ENCODE measurements around the gene TAF6. TPM values are rescaled to one million over a fixed set of nuclear protein-coding genes. Genes with fewer than 3 reads are reported as not detected.

Gene TAF6
- total RNA-seq, 4 donors from 2014 or later: 18.0 to 581 (median 43.9) TPM

DNA sequence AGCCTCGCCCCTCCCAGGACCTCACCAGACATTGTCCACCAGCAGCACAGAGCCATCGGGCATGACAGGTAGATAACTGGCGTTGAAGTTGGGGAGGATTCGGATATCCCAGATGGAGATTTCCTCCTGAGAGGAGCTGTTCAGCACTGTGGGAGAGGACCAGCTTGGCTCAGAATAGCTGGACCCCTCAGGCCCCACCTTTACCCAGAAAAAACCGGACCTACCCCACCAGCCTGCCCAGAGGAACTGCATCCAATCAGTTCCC, 37.8 kb upstream of the TAF6 start:
- in situ Hi-C loops (cut with MboI; ENCODE audit: low pct_ligation_motif_present in 1 of 4, low pct_unique_long_range_greater_than_20kb in 1 of 4, low sequenced_read_pairs in 3 of 4): no loop called here
- no peak for DNase-seq
- intact Hi-C loops (cut with DNase I; ENCODE audit: low total_unique reads): no loop called here
- Histone ChIP-seq H3K36me3 (peaks cover 0 to 6% (median 0%) of the 10 kb centered on the region in 4 donors), H3K27ac (peak overlapping the region; percentile 79 to 91 (median 90)), H3K27me3 (no peaks in the 10 kb centered on the region), H3K4me1 (peaks cover 24 to 66% (median 51%) of the 10 kb centered on the region in 4 donors), H3K4me3 (peak overlapping the region in 1 of 4 donors; percentile 92), H3K9me3 (no peaks in the 10 kb centered on the region)
- WGBS, 2 donors (ENCODE audit: low coverage in 1 of 2): 71% methylated on average over 4 of the region's 5 CpGs; no CpG with 5 or more reads in 1 of the 2 donors
- TF ChIP-seq, protein P1, sequence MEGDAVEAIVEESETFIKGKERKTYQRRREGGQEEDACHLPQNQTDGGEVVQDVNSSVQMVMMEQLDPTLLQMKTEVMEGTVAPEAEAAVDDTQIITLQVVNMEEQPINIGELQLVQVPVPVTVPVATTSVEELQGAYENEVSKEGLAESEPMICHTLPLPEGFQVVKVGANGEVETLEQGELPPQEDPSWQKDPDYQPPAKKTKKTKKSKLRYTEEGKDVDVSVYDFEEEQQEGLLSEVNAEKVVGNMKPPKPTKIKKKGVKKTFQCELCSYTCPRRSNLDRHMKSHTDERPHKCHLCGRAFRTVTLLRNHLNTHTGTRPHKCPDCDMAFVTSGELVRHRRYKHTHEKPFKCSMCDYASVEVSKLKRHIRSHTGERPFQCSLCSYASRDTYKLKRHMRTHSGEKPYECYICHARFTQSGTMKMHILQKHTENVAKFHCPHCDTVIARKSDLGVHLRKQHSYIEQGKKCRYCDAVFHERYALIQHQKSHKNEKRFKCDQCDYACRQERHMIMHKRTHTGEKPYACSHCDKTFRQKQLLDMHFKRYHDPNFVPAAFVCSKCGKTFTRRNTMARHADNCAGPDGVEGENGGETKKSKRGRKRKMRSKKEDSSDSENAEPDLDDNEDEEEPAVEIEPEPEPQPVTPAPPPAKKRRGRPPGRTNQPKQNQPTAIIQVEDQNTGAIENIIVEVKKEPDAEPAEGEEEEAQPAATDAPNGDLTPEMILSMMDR (IDR thresholded peaks at IDR 0.05): no peak
- TF ChIP-seq POLR2A (IDR thresholded peaks at IDR 0.05) (no peak), EP300 (IDR thresholded peaks at IDR 0.05; ENCODE audit: low read depth) (no peak), POLR2AphosphoS5 (IDR thresholded peaks at IDR 0.05) (no peak)

DNA sequence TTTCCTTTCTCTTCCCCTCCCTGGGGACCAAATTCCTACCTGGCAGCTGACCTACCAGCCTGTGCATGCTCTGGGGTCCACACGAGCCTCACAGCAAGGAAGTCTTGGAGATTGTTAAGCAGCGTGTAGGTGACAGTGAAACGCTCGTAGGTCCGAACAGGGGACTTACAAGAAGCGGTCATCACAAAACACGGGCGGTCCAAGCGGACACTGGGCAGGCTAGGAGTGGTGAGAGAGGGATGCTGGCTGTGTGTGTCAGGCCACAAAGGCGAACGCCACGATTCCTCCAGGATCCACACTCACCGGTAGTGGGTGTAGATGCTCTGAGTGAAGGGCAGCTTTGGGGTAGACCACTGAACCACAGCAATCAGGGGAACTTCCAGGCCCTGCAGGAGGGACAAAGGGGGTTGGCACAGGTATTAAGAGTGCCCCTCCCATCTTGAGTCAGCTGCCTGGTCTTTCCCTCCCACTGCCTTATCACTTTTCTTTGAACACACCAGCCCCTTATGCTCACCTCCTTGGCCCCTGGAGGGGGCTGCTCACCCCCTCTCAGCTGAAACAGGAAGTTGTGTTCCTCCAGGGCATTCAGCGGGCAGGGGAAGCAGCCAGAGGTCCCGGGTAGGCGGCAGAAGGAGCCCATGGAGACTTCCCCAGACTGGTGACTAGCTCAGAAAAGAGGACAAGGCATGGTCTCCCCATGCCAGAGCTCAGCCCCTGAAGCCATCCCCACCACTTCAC, 37.3 kb upstream of the TAF6 start:
- Histone ChIP-seq H3K27me3 (no peaks in the 10 kb centered on the region), H3K9me3 (no peaks in the 10 kb centered on the region), H3K4me1 (peaks cover 24 to 71% (median 51%) of the 10 kb centered on the region in 4 donors), H3K4me3 (no peak overlapping the region), H3K27ac (peak overlapping the region; percentile 89 to 91 (median 90)), H3K36me3 (peaks cover 0 to 6% (median 0%) of the 10 kb centered on the region in 4 donors)
- intact Hi-C loops (cut with DNase I; ENCODE audit: low total_unique reads): no loop called here
- in situ Hi-C loops (cut with MboI; ENCODE audit: low pct_ligation_motif_present in 1 of 4, low pct_unique_long_range_greater_than_20kb in 1 of 4, low sequenced_read_pairs in 3 of 4): no loop called here
- TF ChIP-seq POLR2A (IDR thresholded peaks at IDR 0.05): no peak
- TF ChIP-seq, protein P1 (IDR thresholded peaks at IDR 0.05): no peak
- no peak for TF ChIP-seq POLR2AphosphoS5 (IDR thresholded peaks at IDR 0.05)
- TF ChIP-seq EP300 (IDR thresholded peaks at IDR 0.05; ENCODE audit: low read depth): no peak
- DNase-seq: no peak
- 80 to 92% methylated on average over 12 to 16 of the region's 16 CpGs for WGBS, 2 donors (ENCODE audit: low coverage in 1 of 2)

GRCh38 chr7:100155553-100156317, 36.6 kb upstream of the TAF6 start:
- H3K4me3 ChIP-seq: no peak overlapping the region
- peak overlapping the region; percentile 89 to 91 (median 90) for H3K27ac ChIP-seq
- intact Hi-C loops (cut with DNase I; ENCODE audit: low total_unique reads): no loop called here
- H3K27me3 ChIP-seq: no peaks in the 10 kb centered on the region
- in situ Hi-C loops (cut with MboI; ENCODE audit: low pct_ligation_motif_present in 1 of 4, low pct_unique_long_range_greater_than_20kb in 1 of 4, low sequenced_read_pairs in 3 of 4): no loop called here
- no peak for DNase-seq
- peaks cover 0 to 6% (median 0%) of the 10 kb centered on the region in 4 donors for H3K36me3 ChIP-seq
- 86% methylated on average over 20 of the region's 20 CpGs; no CpG with 5 or more reads in 1 of the 2 donors for WGBS, 2 donors (ENCODE audit: low coverage in 1 of 2)
- no peaks in the 10 kb centered on the region for H3K9me3 ChIP-seq
- TF ChIP-seq POLR2AphosphoS5 (IDR thresholded peaks at IDR 0.05) (no peak), EP300 (IDR thresholded peaks at IDR 0.05; ENCODE audit: low read depth) (no peak), POLR2A (IDR thresholded peaks at IDR 0.05) (no peak)
- TF ChIP-seq, protein P1 (IDR thresholded peaks at IDR 0.05): no peak
- H3K4me1 ChIP-seq: peaks cover 24 to 79% (median 51%) of the 10 kb centered on the region in 4 donors

All from transverse colon (tissue), 4 donors.